Measurements from ENCODE around the gene RBFOX2. TPM values are rescaled to one million over a fixed set of nuclear protein-coding genes. Genes with fewer than 3 reads are reported as not detected.

The RBFOX2 gene
- total and polyA plus RNA-seq, 2 of the 8 experiments (the other 6 are each of a cell fraction or from before 2014, with no cell fraction given): 121 to 122 TPM

DNA sequence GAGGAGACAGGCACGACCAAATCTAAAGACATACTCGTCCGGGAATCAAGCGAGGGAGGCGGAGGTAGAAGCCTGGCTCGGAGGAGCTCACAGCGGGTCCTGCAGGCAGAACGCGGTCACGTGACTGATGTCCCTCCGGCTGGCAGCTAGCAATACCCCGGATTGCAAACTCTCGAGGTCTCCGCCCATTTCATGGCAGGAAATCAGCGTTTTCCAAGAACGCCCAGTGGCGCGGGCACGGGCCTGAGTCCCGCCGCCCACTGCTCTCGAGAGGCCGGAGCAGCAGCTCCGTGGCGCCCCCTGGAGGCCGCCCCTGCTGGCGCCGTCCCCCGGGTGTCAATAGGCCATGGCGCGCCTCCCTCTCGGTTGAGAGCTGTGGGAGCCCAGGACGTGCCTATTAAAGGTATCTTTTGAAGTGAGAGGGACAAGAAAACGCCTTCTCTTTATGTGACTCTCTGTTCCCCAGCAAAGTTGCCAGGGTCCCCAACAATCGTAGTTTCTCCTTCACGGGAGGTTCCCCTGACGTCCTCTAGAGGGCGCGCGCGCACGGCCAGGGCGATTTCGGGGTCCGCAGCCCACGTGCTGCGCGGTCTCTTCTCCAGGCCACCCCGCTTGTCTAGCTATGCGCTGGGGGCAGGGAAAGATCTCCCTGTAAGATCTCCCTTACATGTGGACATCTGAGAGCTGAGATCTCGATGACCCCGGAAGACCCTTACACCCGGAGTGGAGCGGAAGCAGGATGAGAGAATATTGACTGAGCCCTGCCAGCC lies 37.3 kb upstream of the RBFOX2 start (continued):
- TF ChIP-seq EGR1 (IDR thresholded peaks at IDR 0.05; ENCODE audit: borderline replicate concordance, low read depth, low read length) (peak; percentile 17; the same call in 1 of the 2 replicates), KDM1A (IDR thresholded peaks at IDR 0.05; ENCODE audit: borderline replicate concordance, low read length) (peak; percentile 25; the same call in 1 of the 2 replicates)

Measured in H1 (cell line).